Measurements from ENCODE around the gene PRSS21.

The PRSS21 gene

DNA sequence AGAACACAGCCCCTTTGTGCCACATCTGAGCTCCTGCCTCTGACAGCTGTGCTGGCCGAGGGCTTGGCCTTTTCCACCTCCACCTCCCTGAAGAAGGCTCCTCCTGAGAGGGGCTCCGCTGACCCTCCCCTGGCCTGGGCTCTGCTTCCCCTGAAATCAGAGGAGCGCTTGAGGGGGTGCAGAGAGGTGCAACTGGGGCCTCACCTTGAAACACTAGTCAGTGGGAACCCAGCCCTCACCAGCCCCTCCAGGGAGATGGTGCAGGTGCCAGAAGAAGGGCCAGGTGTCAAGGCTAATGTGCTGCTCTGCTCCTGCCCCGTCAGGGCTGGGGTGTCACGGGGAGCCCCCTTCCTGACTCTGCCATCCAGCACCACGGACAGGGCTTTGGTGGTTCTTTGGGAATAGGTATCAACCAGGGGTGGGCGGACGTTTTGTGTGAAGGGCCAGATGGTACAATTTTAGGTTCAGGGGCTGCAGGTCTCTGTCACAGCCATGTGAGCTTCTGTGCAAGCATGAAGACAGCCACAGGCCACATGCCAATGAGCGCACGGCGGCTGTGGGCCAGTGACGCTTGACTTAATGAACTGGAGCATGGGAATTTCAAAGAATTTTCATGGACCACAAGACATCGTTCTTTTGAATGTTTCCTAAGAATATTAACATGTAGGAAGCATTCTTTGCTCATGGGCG is 10.9 kb downstream of the PRSS21 start:
- no peak overlapping the region for H3K9ac ChIP-seq (ENCODE audit: low read length)
- H3K9me3 ChIP-seq (ENCODE audit: insufficient read depth, low read length): no peaks in the 10 kb centered on the region
- no peak overlapping the region for H3K27ac ChIP-seq (ENCODE audit: low read length)
- H3K4me3 ChIP-seq (ENCODE audit: low read length): no peak overlapping the region
- H3K79me2 ChIP-seq (ENCODE audit: low read length): no peaks in the 10 kb centered on the region
- TF ChIP-seq EZH2phosphoT487 (IDR thresholded peaks at IDR 0.05; ENCODE audit: low read depth): no peak
- H3K4me1 ChIP-seq (ENCODE audit: low read length): no peaks in the 10 kb centered on the region
- no peaks in the 10 kb centered on the region for H4K20me1 ChIP-seq (ENCODE audit: insufficient read depth, low read length)
- no peak overlapping the region for H3K4me2 ChIP-seq (ENCODE audit: low read length)
- H3K27me3 ChIP-seq (ENCODE audit: low read depth, low read length): no peaks in the 10 kb centered on the region
- no peak overlapping the region for H2AFZ ChIP-seq (ENCODE audit: low read depth, low read length)
- no peaks in the 10 kb centered on the region for H3K36me3 ChIP-seq (replicated peaks; ENCODE audit: low read depth, low read length)

DNA sequence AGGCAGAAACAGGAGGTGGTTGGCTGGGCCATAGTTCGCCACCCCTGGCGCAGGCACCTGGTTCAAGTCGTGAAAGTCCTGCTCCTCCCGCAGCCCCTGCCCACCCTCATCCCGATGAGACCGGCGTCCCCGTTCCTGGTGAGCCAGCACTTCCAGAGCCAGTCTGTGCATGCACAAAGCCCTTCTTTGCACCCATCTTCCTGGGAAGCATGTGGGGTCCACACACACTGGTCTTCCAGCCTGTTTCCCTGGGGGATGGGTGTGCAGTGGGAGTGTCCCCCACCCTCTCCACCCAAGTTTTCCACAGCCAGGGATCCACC is 11.4 kb downstream of the PRSS21 start:
- Histone ChIP-seq H2AFZ (ENCODE audit: low read depth, low read length) (no peak overlapping the region), H3K9me3 (ENCODE audit: insufficient read depth, low read length) (no peaks in the 10 kb centered on the region), H3K27ac (ENCODE audit: low read length) (no peak overlapping the region), H4K20me1 (ENCODE audit: insufficient read depth, low read length) (no peaks in the 10 kb centered on the region), H3K36me3 (replicated peaks; ENCODE audit: low read depth, low read length) (no peaks in the 10 kb centered on the region), H3K4me2 (ENCODE audit: low read length) (no peak overlapping the region), H3K27me3 (ENCODE audit: low read depth, low read length) (no peaks in the 10 kb centered on the region), H3K4me3 (ENCODE audit: low read length) (no peak overlapping the region), H3K79me2 (ENCODE audit: low read length) (no peaks in the 10 kb centered on the region), H3K9ac (ENCODE audit: low read length) (no peak overlapping the region), H3K4me1 (ENCODE audit: low read length) (no peaks in the 10 kb centered on the region)
- TF ChIP-seq CTCF (IDR thresholded peaks at IDR 0.05; ENCODE audit: low read depth, low read length): no peak
- TF ChIP-seq EZH2phosphoT487 (IDR thresholded peaks at IDR 0.05; ENCODE audit: low read depth): no peak

DNA sequence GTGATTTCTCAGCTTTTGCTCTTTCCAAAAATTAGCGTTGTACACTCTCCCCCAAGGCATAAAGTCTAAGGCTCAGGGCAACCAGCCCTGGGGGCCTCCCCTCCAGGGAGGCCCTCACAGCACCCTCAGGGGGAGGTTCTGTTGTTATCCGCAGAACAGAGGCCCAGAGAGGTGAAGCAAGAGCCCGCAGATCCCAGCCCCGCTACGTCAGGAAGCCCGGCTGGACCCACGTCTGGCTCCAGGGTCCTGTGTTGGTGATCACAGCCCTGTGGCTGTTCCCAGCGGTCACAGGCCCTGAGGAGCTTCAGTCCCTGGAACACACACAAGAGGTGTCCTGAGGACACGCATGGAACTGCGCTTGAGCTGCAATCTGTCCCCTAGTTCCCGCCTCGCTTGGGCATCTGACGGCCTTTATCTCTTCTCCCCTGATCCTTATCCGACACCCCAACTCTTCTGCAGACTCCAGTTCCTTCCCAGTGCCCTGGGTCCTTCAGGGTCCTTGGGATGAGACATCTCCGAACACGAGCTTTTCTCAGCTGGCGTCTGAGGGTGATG is 11.9 kb downstream of the PRSS21 start:
- Histone ChIP-seq H4K20me1 (ENCODE audit: insufficient read depth, low read length) (no peaks in the 10 kb centered on the region), H3K9me3 (ENCODE audit: insufficient read depth, low read length) (no peaks in the 10 kb centered on the region), H3K79me2 (ENCODE audit: low read length) (no peaks in the 10 kb centered on the region), H3K4me1 (ENCODE audit: low read length) (no peaks in the 10 kb centered on the region), H3K4me3 (ENCODE audit: low read length) (no peak overlapping the region), H3K27me3 (ENCODE audit: low read depth, low read length) (no peaks in the 10 kb centered on the region), H2AFZ (ENCODE audit: low read depth, low read length) (no peak overlapping the region), H3K4me2 (ENCODE audit: low read length) (no peak overlapping the region), H3K36me3 (replicated peaks; ENCODE audit: low read depth, low read length) (no peaks in the 10 kb centered on the region), H3K9ac (ENCODE audit: low read length) (no peak overlapping the region), H3K27ac (ENCODE audit: low read length) (no peak overlapping the region)
- no peak for TF ChIP-seq EZH2phosphoT487 (IDR thresholded peaks at IDR 0.05; ENCODE audit: low read depth)
- no peak for TF ChIP-seq CTCF (IDR thresholded peaks at IDR 0.05; ENCODE audit: low read depth, low read length)

DNA sequence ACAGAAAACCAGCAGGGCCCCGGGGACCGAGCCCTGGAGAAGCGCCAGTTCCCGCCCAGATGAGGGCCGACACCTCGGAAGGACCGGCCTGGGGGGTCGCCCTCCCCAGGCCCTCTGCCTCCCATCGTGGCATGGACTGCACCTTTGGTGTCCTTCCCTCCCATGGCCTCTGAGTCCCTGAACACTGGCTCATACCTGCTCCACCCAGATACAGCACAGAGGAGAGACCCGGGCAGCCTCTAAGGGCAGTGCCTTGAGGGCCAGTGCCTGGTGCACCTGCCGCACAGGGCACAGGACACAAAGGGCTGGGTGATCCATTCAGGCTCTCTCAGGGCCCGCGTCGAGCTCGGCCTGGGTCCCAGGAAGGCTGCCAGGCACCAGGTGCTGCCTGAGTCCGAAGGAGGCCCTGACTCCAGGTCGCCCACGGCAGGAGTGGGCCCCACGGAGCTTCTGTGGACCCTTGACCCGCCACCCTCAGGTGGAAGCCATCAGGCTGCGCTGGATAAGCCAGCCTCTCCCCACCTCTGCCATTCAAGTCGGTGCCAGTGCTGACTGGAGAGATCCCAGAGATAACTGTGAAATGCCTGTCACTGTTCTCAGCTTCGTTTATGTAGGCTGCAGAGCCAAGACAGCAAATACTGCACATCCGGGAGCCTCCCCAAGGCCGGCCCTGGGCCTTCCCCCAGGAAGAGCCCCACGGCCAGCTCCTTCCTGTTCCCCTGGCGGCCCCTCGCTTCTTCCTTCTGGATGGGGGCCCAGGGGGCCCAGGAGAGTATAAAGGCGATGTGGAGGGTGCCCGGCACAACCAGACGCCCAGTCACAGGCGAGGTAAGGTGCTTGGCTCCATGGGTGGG is 12.7 kb downstream of the PRSS21 start, which contains the start of gene ZG16B:
TSS of gene ZG16B (plus strand) at position 803 of the 854 bp plus-strand sequence. CDS start 139 bp downstream, outside the sequence.
- no peak within 1 kb of the TSS for H3K4me3 ChIP-seq (ENCODE audit: low read length)

More for the DNA sequence above, 12.7 kb downstream of the PRSS21 start, which contains the start of gene ZG16B:
- Histone ChIP-seq H2AFZ (ENCODE audit: low read depth, low read length) (no peak within 1 kb of the TSS), H3K9me3 (ENCODE audit: insufficient read depth, low read length) (no peaks in the 10 kb centered on the region), H3K27me3 (ENCODE audit: low read depth, low read length) (no peaks in the 10 kb centered on the region), H3K79me2 (ENCODE audit: low read length) (no peaks in the 10 kb centered on the region), H3K36me3 (replicated peaks; ENCODE audit: low read depth, low read length) (no peaks in the 10 kb centered on the region), H3K4me2 (ENCODE audit: low read length) (no peak within 1 kb of the TSS), H3K9ac (ENCODE audit: low read length) (no peak within 1 kb of the TSS), H3K27ac (ENCODE audit: low read length) (no peak within 1 kb of the TSS), H4K20me1 (ENCODE audit: insufficient read depth, low read length) (no peaks in the 10 kb centered on the region), H3K4me1 (ENCODE audit: low read length) (no peaks in the 10 kb centered on the region)
- TF ChIP-seq EZH2phosphoT487 (IDR thresholded peaks at IDR 0.05; ENCODE audit: low read depth): no peak
- TF ChIP-seq CTCF (IDR thresholded peaks at IDR 0.05; ENCODE audit: low read depth, low read length): no peak
